ENCODE results near the gene ANTXR1. TPM values are rescaled to one million over a fixed set of nuclear protein-coding genes. Genes with fewer than 3 reads are reported as not detected.

ANTXR1 gene
- total and polyA plus RNA-seq, 2 donors from 2014 or later, result 7.0 to 42.6 TPM

GRCh38 chr2:69003731-69004130, 9.2 kb upstream of the ANTXR1 start:
- no peak for FAIRE-seq
- Histone ChIP-seq H3K4me3 (ENCODE audit: low read length in 3 of 3) (no peak overlapping the region), H3K36me3 (ENCODE audit: control insufficient read depth in 2 of 3, insufficient read depth in 3 of 3, low read length in 3 of 3) (no peaks in the 10 kb centered on the region), H3K9ac (ENCODE audit: low read length in 3 of 3) (no peak overlapping the region), H3K27ac (ENCODE audit: low read depth in 2 of 2, low read length in 2 of 2) (no peak overlapping the region), H3K9me3 (ENCODE audit: control insufficient read depth in 2 of 3, insufficient read depth in 1 of 3, low read length in 3 of 3) (peaks cover 0 to 3% (median 2%) of the 10 kb centered on the region in 3 donors), H3K4me1 (ENCODE audit: control insufficient read depth in 2 of 3, insufficient read depth in 2 of 3, low read depth in 1 of 3, low read length in 3 of 3) (no peaks in the 10 kb centered on the region), H3K27me3 (ENCODE audit: control insufficient read depth, insufficient read depth, low read length) (no peaks in the 10 kb centered on the region)
- intact Hi-C loops (cut with DNase I), result no loop called here
- TF ChIP-seq CTCF (IDR thresholded peaks at IDR 0.05; ENCODE audit: borderline replicate concordance, extremely low read depth, insufficient read depth), result no peak
- DNase-seq, result no peak

- no peak for FAIRE-seq
- intact Hi-C loops (cut with DNase I), result no loop called here
Observed at GRCh38 chr2:69007169-69007568, 5.8 kb upstream of the ANTXR1 start.

GRCh38 chr2:69007603-69008002, 5.4 kb upstream of the ANTXR1 start:
- no peak for TF ChIP-seq CTCF (IDR thresholded peaks at IDR 0.05; ENCODE audit: borderline replicate concordance, extremely low read depth, insufficient read depth)
- no peaks in the 10 kb centered on the region for H3K27me3 ChIP-seq (ENCODE audit: control insufficient read depth, insufficient read depth, low read length)
- DNase-seq (no peak), FAIRE-seq (no peak)
- H3K4me1 ChIP-seq (ENCODE audit: control insufficient read depth in 2 of 3, insufficient read depth in 2 of 3, low read depth in 1 of 3, low read length in 3 of 3), result no peaks in the 10 kb centered on the region
- no peak overlapping the region for H3K9ac ChIP-seq (ENCODE audit: low read length in 3 of 3)
- H3K9me3 ChIP-seq (ENCODE audit: control insufficient read depth in 2 of 3, insufficient read depth in 1 of 3, low read length in 3 of 3), result peaks cover 0 to 3% (median 2%) of the 10 kb centered on the region in 3 donors
- H3K36me3 ChIP-seq (ENCODE audit: control insufficient read depth in 2 of 3, insufficient read depth in 3 of 3, low read length in 3 of 3), result no peaks in the 10 kb centered on the region
- intact Hi-C loops (cut with DNase I), result no loop called here
- no peak overlapping the region for H3K4me3 ChIP-seq (ENCODE audit: low read length in 3 of 3)
- H3K27ac ChIP-seq (ENCODE audit: low read depth in 2 of 2, low read length in 2 of 2), result no peak overlapping the region

More at GRCh38 chr2:69007169-69007568, 5.8 kb upstream of the ANTXR1 start:
- Histone ChIP-seq H3K4me3 (ENCODE audit: low read length in 3 of 3) (no peak overlapping the region), H3K27ac (ENCODE audit: low read depth in 2 of 2, low read length in 2 of 2) (no peak overlapping the region), H3K9me3 (ENCODE audit: control insufficient read depth in 2 of 3, insufficient read depth in 1 of 3, low read length in 3 of 3) (peaks cover 0 to 3% (median 2%) of the 10 kb centered on the region in 3 donors), H3K4me1 (ENCODE audit: control insufficient read depth in 2 of 3, insufficient read depth in 2 of 3, low read depth in 1 of 3, low read length in 3 of 3) (no peaks in the 10 kb centered on the region), H3K9ac (ENCODE audit: low read length in 3 of 3) (no peak overlapping the region), H3K27me3 (ENCODE audit: control insufficient read depth, insufficient read depth, low read length) (no peaks in the 10 kb centered on the region), H3K36me3 (ENCODE audit: control insufficient read depth in 2 of 3, insufficient read depth in 3 of 3, low read length in 3 of 3) (no peaks in the 10 kb centered on the region)
- no peak for TF ChIP-seq CTCF (IDR thresholded peaks at IDR 0.05; ENCODE audit: borderline replicate concordance, extremely low read depth, insufficient read depth)
- DNase-seq, result no peak
